ENCODE data around the gene ABI2. TPM values are rescaled to one million over a fixed set of nuclear protein-coding genes. Genes with fewer than 3 reads are reported as not detected.
A peak's percentile ranks its signal among the peaks of the same experiment; 100 is the strongest.

Gene ABI2
- total RNA-seq (2021; ENCODE audit: unreplicated experiment) (72.2 TPM), Bru-seq, nascent RNA (percentile 91 among the genes with signal in this experiment), BruChase-seq, experiment 1, labeled RNA remaining after a 2-hour chase (percentile 86 among the genes with signal in this experiment), BruChase-seq, experiment 2, labeled RNA remaining after a 6-hour chase (percentile 84 among the genes with signal in this experiment)
- polyA plus RNA-seq (2012; ENCODE audit: insufficient read length), result 52.1 TPM
- long read RNA-seq, full-length matches to known transcripts, result 9 of 54 reads
- long read RNA-seq, partial matches to known transcripts, result 9 of 54 reads
- long read RNA-seq, other reads (novel, unspliced or antisense), result 36 of 54 reads

GRCh38 chr2:203327901-203328759, at the start of gene ABI2:
ABI2 (plus strand) TSS chr2:203328394; CDS start chr2:203328515, 121 bp downstream.
- ChIA-PET CTCF (no interaction called here), POLR2A (no interaction called here)
- H3K36me3 ChIP-seq (ENCODE audit: control insufficient read depth, insufficient read depth, low read length), result no peaks in the 10 kb centered on the region; the same call in 1 of the 2 replicates
- peaks cover 11% of the 10 kb centered on the region for H3K4me1 ChIP-seq (ENCODE audit: control insufficient read depth, insufficient read depth, low read length)
- DNase-seq (ENCODE audit: low read depth, low spot score) (no peak), ATAC-seq (peak; percentile 93)
- H3K4me3 ChIP-seq (ENCODE audit: low read depth in 2 of 2, low read length in 2 of 2), result peak within 1 kb of the TSS; percentile 93 to 98
- H3K27me3 ChIP-seq (ENCODE audit: control insufficient read depth, insufficient read depth, low read length), result no peaks in the 10 kb centered on the region
- no TSS peak for BruUV-seq (replicated peaks)
- in situ Hi-C loops (cut with HindIII; ENCODE audit: low pct_unique_long_range_greater_than_20kb, low sequenced_read_pairs) (no loop called here), intact Hi-C loops (cut with micrococcal nuclease; ENCODE audit: unreplicated experiment) (no loop called here)
- TF ChIP-seq SIN3A (IDR thresholded peaks at IDR 0.05; ENCODE audit: borderline replicate concordance, insufficient read depth, low read depth, low read length), result peak; percentile 86; the same call in 1 of the 2 replicates
- no peak for TF ChIP-seq CTCF (IDR thresholded peaks at IDR 0.05)
- TF ChIP-seq POLR2AphosphoS5 (IDR thresholded peaks at IDR 0.05; ENCODE audit: low read depth, low read length), result peak; percentile 76
- TF ChIP-seq TCF7L2 (IDR thresholded peaks at IDR 0.05; ENCODE audit: low read depth, low read length), result no peak
- TF ChIP-seq REST (IDR thresholded peaks at IDR 0.05; ENCODE audit: insufficient read depth in 1 of 2, low read depth in 2 of 2, low read length in 1 of 2), result no peak
- H3K27ac ChIP-seq (ENCODE audit: low read length), result peak within 1 kb of the TSS; percentile 99
- H3K9me3 ChIP-seq (ENCODE audit: control insufficient read depth, insufficient read depth, low read depth, low read length), result no peaks in the 10 kb centered on the region

GRCh38 chr2:203279288-203279687, 48.9 kb upstream of the ABI2 start:
- ATAC-seq (no peak), DNase-seq (ENCODE audit: low read depth, low spot score) (no peak)
- H3K9me3 ChIP-seq (ENCODE audit: control insufficient read depth, insufficient read depth, low read depth, low read length), result no peaks in the 10 kb centered on the region
- TF ChIP-seq CTCF (IDR thresholded peaks at IDR 0.05) (no peak), SIN3A (IDR thresholded peaks at IDR 0.05; ENCODE audit: borderline replicate concordance, insufficient read depth, low read depth, low read length) (no peak), POLR2AphosphoS5 (IDR thresholded peaks at IDR 0.05; ENCODE audit: low read depth, low read length) (no peak), TCF7L2 (IDR thresholded peaks at IDR 0.05; ENCODE audit: low read depth, low read length) (no peak), REST (IDR thresholded peaks at IDR 0.05; ENCODE audit: insufficient read depth in 1 of 2, low read depth in 2 of 2, low read length in 1 of 2) (no peak)
- peaks cover 8% of the 10 kb centered on the region; the same call in 1 of the 2 replicates for H3K4me1 ChIP-seq (ENCODE audit: control insufficient read depth, insufficient read depth, low read length)
- peaks cover 13% of the 10 kb centered on the region; the same call in 1 of the 2 replicates for H3K36me3 ChIP-seq (ENCODE audit: control insufficient read depth, insufficient read depth, low read length)
- H3K27ac ChIP-seq (ENCODE audit: low read length), result no peak overlapping the region
- no TSS peak for BruUV-seq (replicated peaks)
- CTCF ChIA-PET, result no interaction called here
- POLR2A ChIA-PET, result no interaction called here
- in situ Hi-C loops (cut with HindIII; ENCODE audit: low pct_unique_long_range_greater_than_20kb, low sequenced_read_pairs), result no loop called here
- intact Hi-C loops (cut with micrococcal nuclease; ENCODE audit: unreplicated experiment), result no loop called here
- H3K27me3 ChIP-seq (ENCODE audit: control insufficient read depth, insufficient read depth, low read length), result no peaks in the 10 kb centered on the region
- H3K4me3 ChIP-seq (ENCODE audit: low read depth in 2 of 2, low read length in 2 of 2), result no peak overlapping the region
